MM.1S (cell line): ENCODE data around the gene AKR7A2.

Source experiments
- CTCF ChIP-seq: fragments of 300-600 bp; sonication (generic); IDR thresholded peaks from 2 replicates; pipeline ENCODE4 v1.5.1; 2016; ENCODE audit warnings: antibody characterized with exemption, low read length, mixed read lengths
- EZH2 ChIP-seq: fragments of 300-600 bp; sonication (generic); optimal IDR thresholded peaks from 2 replicates; pipeline ENCODE3; 2017; ENCODE audit warnings: low read depth, mild to moderate bottlenecking, antibody characterized with exemption, low read length, mixed read lengths
- EZH2phosphoT487 ChIP-seq: fragments of 300-600 bp; sonication (generic); IDR thresholded peaks from 2 replicates; pipeline ENCODE4 v1.6.1; 2018; ENCODE audit warnings: antibody characterized with exemption, low read length

- no peak for TF ChIP-seq EZH2
- no peak for TF ChIP-seq CTCF
- TF ChIP-seq EZH2phosphoT487, result no peak
These were observed 1.0 kb downstream of the AKR7A2 start for GRCh38 chr1:19310720-19311502.
